HG03064 (cell line): ENCODE measurements around the gene MIDN.
"Not testable (repeated sequence)": the region's sequence is repeated elsewhere in the genome, so short reads cannot be mapped to it uniquely, and the experiment has no call there.

ENCODE experiments used
- ATAC-seq: cut with Tn5 transposase; IDR thresholded peaks from one replicate; pipeline ENCODE4 v1.9.1; 2021; ENCODE audit warnings: low read depth; ENCODE audit not compliant: unreplicated experiment

The MIDN gene

DNA sequence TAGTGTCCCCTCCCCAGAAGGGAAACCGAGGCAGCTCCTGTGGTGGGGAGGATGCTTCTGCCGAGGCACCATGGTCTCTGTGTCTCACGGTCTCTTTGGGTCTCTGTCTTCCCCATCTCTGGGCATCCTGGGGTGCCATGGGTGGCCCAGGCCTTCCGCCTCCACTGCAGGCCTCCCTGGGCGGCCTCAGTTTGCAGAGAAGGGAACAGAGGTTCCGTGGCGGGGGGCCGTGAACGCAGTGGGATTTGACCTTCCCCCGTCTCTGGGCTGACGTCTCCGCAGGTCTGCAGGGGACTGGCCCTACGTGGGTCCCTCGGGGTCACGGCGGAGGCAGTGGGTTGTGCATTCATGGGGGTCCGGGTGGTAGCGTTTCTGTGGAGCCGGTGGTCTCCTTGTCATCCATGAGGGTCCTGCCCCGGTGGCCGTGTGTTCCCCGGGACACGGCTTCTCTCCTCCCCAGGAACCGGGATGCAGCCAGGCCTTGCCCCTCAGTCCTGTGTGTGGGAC is 41.9 kb downstream of the MIDN start:
- no peak for ATAC-seq

DNA sequence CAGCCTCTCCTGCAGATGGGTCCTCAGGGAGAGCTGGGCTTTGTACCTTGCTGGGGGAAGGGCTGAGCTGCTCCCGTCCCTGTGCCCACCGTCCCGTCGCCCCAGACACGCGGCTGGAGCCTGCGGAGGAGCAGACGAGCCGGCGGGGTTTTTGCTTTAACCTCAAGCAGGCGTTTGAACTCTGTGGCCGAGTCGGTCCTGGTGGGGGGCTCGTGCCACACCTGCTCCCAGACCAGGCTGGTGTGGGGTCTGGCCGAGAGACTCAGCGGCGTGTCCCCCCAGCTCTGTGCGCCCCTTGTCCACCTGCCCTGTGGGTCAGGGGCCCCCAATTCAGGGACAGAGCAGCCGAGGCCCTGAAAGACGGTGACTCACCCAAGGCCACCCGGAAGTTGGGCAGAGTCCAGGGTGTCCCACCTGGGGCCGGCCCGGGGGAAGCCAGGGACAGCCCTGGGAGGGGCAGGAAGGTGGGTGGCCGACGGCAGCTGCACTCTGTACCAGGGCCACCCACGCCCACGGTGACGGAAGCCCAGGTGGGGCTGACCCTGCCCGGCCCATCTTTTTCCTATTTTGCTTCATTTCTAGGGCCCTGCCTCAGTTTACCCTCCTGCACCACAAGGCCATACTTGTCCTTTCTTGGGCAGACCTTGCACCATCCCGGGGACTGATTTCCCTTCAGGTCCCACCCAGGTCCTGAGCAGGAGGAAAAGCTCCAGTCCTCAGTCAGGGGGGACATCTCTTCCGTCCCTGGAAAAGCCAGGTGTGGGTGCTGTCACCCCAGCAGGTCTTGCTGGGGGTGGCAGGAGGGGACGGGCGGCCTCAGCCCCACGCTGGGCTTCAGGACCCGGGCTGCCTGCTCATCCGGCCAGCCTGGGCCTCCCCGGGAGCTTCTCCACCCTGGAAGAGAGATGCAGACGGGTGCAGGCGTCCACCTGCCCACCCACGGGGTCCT is 42.6 kb downstream of the MIDN start:
- no peak for ATAC-seq

DNA sequence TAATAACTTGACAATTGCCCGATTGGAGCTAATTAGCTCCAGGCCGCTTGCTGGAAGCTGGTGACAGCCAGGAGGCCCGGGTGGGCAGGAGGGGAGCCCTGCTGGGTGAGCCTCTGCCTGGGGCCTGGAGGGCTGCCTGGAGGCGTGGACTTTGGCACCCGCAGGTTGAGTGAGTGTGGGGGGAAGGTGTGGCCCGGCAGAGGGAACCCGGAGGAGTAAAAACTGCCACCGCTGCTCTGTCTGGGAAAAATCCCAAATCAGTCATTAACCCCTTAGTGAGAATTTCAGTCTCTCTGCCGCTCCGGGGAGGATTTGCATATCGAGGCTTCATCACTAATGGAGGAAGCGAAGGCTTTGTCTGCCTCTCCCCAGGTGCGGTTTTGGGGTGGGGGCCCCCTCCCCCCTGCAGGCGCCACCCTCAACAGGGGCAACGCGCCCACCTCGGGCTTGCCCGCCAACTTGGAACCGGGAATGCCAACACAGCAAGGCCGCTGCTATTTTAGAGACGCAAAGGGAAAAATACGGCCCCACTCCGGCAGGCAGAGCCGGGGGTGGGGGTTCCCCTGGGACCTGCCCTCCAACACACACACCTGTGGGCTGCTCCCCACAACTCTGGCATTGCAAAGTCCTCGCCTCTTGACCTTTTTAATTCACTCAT is 43.5 kb downstream of the MIDN start:
- no peak for ATAC-seq

DNA sequence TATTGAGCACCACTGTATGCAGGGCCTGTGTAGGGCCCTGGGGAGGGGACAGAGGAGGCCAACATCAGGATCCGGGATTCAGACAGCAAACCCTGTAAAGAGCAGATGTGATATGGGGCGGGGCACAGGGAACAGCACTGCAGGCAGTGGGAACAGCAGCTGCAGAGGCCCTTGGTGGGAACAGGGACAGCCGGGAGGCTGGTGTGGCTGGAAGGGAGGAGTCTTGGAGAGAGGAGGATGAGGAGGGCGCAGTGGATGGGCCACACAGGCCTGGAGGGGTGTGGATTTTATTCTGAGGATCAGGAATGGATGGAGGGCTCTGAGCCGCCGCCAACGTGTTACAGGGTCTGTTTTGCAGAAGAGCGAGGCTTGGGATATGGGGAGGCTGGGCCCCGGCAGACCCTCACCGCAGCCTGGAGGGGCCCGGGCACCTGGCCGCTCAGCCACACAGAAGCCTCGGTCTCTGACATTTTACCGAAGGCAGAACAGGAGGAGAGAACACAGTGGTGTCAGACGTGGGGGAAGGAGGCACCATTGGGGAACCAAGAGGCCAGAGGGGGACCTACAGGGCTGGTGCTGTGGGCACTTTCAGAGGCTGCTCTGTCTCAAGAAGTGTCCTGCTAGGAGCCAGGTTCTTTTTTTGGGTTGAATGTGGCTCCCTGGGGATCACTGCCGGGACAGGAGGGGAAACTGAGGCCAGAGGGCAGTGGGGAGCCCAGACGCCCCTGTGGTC is 44.2 kb downstream of the MIDN start:
- no peak for ATAC-seq

DNA sequence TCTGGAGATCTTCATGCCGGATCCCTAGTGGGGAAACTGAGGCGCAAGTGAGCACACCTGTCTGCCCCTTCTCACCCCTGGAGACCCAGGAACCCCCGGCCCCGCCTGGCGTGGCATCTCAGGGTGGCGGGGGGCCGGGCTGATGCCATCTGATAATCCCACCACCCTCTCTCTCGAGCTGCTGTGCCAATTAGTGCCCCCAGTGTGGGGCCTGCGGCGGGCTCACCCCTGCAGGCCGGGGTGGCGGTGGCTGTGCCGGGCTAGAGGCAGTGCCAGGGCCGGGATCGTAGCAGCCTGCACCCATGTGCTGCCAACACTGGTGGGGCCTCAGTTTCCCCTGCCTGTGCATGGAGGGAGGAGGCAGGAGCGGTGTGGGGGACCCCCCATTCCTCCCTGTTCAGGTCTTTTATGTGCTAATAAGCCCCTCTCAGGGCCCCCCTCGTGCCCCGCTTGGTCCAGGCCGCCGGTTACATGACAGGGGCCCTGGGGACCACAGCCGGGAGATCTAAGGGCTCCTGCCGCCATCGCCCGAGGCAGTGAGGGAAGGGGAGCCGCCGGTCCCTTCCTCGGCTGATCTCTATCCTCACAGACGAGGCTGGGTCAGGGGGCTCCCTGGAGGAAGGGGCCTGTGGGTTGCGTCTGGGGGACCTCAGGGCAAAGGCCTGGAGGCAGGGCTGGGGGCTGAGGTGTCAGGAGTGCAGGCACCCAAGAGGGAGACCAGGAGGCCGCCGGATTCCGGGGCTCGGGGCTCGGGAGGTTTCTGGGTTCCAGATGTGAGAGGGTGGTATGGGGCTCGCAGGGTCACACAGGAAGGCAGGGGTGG is 45.6 kb downstream of the MIDN start:
- ATAC-seq = no peak

DNA sequence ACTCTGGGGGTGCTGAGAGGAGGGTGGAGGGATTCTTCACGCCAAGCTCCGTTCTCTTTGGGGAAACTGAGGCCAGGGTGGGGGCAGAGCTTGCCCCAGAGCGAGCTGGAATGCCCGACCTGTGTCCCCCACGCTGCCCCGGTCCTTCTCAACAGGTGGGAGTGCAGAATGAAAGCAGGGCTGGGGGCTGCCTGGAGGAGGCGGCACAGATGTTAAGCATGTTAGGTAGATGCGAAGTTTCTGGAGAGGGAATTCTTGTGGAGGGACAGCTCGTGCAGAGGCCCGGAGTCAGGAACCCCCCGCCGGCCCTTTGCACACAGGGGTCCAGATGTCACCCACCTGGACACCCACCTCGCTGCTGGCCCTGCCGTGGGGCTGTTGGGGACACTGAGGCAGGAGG is 46.3 kb downstream of the MIDN start:
- no peak for ATAC-seq

DNA sequence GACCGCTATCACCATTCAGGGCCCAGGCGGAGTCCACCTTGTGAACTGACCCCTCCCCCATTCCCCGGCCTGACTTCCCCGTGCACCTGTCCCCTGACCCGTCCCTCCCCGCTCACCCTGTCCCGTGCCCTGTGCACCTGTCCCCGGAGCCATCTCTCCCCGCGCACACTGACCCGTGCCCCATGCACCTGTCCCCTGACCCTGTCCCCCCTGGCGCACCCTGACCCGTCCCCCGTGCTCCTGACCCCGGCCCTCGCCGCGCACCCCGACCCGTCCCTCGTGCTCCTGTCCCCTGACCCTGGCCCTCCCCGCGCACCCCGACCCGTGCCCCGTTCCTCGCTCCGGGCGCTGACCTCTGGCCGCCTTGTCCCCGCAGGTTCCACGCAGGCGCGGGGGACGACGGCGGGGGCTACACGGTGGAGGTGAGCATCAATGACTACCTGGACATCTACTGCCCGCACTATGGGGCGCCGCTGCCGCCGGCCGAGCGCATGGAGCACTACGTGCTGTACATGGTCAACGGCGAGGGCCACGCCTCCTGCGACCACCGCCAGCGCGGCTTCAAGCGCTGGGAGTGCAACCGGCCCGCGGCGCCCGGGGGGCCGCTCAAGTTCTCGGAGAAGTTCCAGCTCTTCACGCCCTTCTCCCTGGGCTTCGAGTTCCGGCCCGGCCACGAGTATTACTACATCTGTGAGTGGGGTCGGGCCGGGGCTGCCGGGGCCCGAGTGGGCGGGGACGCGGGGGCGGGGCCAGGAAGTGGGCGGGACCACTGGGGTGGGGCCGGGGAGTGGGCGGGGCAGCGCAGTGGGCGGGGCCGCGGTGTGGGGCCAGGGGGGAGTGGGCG is 47.0 kb downstream of the MIDN start:
- ATAC-seq = no peak

DNA sequence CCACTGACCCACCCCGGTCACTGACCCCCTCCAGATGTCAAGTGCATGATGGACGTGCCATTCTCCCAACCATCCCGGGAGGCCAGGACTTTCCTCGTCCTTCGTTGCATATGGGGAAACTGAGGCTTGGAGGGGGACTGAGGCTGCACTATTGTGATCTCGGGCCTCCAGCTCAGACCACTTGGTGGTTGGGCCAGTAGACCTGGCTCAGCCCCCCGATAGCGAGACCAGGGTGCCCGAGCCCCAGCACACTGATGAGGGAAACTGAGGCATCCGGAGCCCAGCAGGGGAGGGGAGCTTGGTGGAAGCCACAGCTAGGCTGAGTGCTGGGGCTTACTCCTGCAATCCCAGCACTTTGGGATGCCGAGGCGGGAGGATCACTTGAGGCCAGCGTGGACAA is 47.7 kb downstream of the MIDN start:
- ATAC-seq = no peak

DNA sequence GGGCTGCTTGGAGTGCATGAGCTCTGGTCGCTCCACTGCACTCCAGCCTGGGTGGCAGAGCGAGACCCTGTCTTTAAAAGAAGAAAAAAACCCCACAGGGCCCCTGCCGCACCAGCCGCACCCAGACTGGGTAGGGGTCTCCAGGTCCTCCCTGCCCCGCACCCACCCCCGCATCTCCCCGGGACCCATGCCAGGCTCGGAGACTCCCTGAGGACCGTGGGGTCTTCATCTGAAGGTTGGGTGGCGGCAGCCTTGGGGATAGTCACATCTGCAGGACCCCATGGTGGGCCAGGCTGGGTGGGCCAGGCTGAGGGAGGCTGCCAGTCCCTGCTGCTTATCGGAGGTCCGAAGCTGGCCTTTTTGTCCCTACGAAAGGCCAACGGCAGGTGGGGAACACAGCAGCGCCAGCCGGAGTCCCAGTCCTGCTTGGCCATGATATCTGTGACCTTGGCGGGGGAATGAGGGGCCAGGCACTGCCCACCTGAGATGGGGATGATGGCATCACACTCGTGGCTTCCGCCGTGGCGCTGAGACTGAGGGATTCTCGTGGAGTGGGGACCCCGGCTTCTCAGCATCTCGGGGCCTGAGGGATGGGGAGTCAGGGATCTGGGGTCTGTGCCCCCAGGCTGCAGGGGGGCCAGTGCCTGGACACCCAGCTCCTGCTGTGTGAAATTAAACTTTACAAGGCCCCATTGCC is 48.3 kb downstream of the MIDN start:
- ATAC-seq = no peak

DNA sequence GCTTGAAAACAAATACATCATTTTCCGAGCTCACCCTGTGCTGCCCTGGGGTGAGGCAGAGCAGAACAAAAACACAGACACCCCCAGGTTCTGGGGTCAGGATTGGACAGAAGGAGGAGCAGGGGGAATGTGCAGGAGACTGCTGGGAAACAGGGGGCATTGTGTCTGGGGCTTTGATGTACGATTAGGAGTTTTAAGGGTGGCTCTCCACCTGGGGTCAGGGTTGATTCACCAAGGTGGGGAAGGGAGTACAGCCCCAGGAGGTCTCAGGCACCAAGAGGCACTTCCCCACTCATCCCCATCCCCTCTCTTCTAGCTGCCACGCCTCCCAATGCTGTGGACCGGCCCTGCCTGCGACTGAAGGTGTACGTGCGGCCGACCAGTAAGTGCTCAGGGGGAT is 49.9 kb downstream of the MIDN start:
- ATAC-seq = no peak

DNA sequence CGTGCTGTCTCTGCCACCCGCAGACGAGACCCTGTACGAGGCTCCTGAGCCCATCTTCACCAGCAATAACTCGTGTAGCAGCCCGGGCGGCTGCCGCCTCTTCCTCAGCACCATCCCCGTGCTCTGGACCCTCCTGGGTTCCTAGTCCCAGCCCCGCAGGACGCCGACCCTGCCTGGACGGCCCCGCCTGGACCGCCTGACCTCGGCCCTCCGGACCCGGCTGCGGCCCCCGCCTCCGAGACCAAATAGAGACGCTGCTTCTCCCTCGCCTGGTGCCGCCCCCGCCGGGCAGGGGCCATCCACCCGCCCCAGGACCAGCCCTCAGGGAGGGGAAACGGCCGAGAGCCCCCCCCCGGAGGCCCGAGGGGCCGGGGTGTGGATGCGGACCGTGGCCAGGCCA is 51.4 kb downstream of the MIDN start:
- no peak for ATAC-seq

DNA sequence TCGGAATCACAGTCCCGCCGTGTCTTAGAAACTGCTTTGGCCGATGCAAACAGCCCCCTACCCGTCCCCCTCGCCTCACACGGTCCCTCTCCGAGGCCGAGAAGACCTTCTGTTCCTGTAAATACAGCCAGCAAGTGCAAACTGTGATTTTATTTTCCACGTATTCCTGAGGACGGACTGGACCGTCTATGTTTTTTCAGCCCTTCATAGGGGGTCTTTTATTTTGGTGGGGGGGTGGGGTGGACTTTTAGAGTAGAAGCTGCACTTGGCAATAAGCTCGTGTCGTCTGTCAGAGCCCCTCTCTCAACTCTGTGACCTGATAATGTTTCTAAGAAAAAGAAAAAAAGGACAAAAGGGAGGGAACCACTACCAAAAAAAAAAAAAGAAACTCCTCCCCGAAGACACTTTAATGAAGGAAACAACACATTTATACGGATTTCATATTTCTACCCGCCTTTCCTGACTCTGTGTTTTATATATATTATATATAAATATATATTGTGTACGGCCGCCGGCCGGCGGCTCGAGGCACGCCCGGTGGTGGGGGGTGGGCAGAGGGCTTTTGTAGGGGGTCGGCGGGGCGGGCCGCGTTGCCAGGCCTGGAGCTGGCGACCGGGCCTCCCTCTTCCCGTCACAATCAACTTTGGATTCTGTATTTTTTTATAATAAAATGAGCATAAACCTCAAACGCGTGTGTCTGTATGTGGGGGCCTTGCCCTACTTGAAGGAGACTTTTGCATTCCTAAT is 52.5 kb downstream of the MIDN start:
- no peak for ATAC-seq

DNA sequence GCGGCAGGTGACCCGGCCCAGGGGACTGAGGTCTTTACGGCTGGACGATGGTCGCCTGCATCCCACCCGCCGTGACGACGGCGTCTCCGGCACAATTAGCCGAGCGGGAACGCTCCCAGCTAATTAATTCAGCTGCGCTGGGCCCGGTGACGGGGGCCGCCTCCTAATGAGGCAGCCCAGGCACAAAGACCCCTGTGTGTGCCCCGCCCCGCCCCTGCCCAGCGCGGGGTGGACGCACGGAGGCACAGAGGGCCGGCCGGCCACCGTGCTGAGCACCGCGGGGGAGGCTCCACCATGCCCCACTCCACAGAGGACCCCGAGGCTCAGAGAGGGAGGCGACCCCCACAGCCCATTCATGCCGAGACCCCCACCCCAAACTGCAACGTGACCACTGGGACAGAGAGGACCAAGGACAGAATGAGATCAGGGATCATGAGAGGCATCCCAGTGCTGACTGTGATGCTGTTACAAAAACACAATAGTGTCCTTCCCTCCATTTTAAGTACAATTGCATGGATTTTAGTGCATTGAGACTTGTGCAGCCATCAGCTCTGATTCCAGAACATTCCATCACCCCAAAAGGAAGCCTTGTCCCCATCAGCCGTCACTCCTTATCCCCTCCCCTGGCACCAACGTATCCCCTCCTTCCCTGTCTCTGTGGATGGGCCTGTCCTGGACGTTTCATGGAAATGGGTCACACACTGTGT is 54.3 kb downstream of the MIDN start:
- no peak for ATAC-seq

DNA sequence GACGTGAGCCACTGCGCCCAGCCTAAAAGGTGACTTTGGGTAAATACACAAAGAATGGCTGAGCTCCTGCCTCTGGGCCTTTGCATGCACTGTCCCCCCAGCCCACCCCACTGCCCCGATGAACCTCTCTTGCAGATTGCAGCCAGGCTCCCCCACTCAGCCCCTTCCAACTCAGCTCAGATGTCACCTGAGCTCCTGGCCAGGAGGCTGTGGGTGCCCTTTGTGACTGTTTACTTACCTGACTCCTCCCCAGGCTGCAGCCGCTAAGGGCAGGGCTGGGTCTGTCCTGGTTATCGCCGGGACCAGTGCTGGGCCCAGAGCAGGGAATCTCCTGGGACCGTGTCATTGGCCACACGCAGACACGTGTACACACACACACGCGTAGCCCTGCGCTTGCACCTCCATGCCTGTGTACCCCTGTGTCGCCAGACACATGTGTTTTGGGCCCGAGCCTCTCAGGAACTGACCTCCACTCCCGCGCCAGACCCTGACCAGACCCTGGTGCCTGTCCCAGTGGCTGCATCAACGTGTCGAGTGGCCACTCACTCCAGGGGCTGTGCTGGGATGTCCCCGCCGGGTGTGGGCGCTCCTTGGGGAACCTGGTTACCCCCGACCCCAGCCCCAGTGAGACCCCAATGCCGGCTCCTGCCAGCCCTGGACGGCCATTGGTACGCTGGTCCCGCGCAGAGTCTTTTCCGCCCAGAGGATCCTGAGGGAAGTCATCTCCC is 56.0 kb downstream of the MIDN start:
- no peak for ATAC-seq

DNA sequence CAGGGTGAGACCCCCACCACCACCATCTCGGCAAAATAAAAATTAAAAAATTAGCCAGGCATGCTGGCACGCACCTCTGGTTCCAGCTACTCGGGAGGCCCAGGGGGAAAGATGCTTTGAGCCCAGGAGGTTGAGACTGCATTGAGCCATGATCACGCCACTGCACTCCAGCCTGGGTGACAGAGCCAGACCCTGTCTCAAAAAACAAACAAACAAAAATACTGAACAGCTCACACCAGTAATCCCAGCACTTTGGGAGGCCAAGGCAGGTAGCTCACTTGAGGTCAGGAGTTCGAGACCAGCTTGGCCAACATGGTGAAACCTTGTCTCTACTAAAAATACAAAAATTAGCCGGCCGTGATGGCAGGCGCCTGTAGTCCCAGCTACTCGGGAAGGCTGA is 57.0 kb downstream of the MIDN start:
- ATAC-seq = not testable (repeated sequence)

DNA sequence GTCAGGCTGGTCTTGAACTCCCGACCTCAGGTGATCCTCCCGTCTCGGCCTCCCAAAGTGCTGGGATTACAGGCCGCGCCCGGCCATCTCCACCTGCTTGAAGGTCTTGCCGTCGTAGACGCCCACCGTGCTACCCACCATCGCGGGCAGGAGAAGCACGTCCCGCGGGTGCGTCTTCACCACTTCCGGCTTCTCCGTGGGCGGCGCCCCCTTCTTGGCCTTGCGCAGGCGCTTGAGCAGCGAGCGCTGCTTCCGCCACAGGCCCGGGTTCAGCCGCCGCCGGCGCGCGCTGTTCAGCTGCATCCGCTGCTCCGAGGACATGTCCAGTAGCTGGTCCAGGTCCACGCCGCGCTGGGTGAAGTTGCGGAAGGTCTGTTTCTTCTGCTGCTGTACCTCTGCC is 58.9 kb downstream of the MIDN start:
- ATAC-seq = no peak

DNA sequence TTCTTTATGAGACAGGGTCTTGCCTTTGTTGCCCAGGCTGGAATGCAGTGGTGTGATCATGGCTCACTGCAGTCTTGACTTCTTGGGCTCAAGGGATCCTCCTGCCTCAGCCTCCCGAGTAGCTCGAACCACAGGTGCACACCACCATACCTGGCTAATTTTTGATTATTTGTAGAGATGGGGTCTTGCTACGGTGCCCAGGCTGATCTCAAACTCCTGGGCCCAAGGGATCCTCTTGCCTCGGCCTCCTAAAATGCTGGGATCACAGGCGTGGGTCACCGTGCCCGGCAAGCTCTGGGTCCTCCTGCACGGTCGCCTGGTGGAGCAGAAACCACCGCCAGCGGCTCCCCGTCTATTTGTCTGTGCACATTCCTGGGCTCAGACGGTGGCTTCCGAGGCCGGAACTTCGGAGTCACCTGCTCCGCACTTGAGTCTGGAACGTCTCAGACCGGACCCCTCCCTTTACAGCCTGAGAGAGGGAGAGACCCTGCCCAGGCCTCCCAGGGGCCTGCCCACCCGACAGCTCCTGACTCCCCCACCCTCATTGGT is 59.4 kb downstream of the MIDN start:
- no peak for ATAC-seq
